HG02759 (cell line): ENCODE data around the gene KLF2.
"Not testable (repeated sequence)": the region's sequence is repeated elsewhere in the genome, so short reads cannot be mapped to it uniquely, and the experiment has no call there.

ENCODE experiments used
- ATAC-seq: cut with Tn5 transposase; IDR thresholded peaks from one replicate; pipeline ENCODE4 v1.9.1; 2021; ENCODE audit warnings: mild to moderate bottlenecking, moderate library complexity; ENCODE audit not compliant: unreplicated experiment

KLF2 gene

GRCh38 chr19:16324384-16325160 is at the start of gene KLF2:
Gene KLF2 (plus strand): TSS chr19:16324826. CDS start chr19:16324924, 98 bp downstream.
- ATAC-seq = peak; percentile 71

- no peak for ATAC-seq
Measured at GRCh38 chr19:16280306-16280705, 44.3 kb upstream of the KLF2 start.

- no peak for ATAC-seq
Measured at GRCh38 chr19:16281743-16282142, 42.9 kb upstream of the KLF2 start.

GRCh38 chr19:16283210-16284061 is 41.2 kb upstream of the KLF2 start:
- ATAC-seq = no peak

GRCh38 chr19:16284505-16284904 is 40.1 kb upstream of the KLF2 start:
- ATAC-seq = no peak

GRCh38 chr19:16285079-16285478 is 39.5 kb upstream of the KLF2 start:
- ATAC-seq = not testable (repeated sequence)

- no peak for ATAC-seq
Measured at GRCh38 chr19:16285769-16286498, 38.7 kb upstream of the KLF2 start.

GRCh38 chr19:16288544-16288943 is 36.1 kb upstream of the KLF2 start:
- no peak for ATAC-seq

- no peak for ATAC-seq
Measured at GRCh38 chr19:16289594-16289993, 35.0 kb upstream of the KLF2 start.

- no peak for ATAC-seq
Measured at GRCh38 chr19:16290692-16291091, 33.9 kb upstream of the KLF2 start.

GRCh38 chr19:16293118-16294091 is 31.2 kb upstream of the KLF2 start:
- no peak for ATAC-seq

- no peak for ATAC-seq
Measured at GRCh38 chr19:16295057-16295456, 29.6 kb upstream of the KLF2 start.

- ATAC-seq = no peak
Measured at GRCh38 chr19:16296713-16297112, 27.9 kb upstream of the KLF2 start.

GRCh38 chr19:16297575-16298178 is 26.9 kb upstream of the KLF2 start:
- no peak for ATAC-seq

- ATAC-seq = no peak
Measured at GRCh38 chr19:16298334-16298733, 26.3 kb upstream of the KLF2 start.

- no peak for ATAC-seq
Measured at GRCh38 chr19:16301999-16302694, 22.5 kb upstream of the KLF2 start.

GRCh38 chr19:16303755-16304154 is 20.9 kb upstream of the KLF2 start:
- no peak for ATAC-seq

- not testable (repeated sequence) for ATAC-seq
Measured at GRCh38 chr19:16304511-16304910, 20.1 kb upstream of the KLF2 start.

GRCh38 chr19:16305060-16305459 is 19.6 kb upstream of the KLF2 start:
- not testable (repeated sequence) for ATAC-seq
